NCI-H2107 (cell line): ENCODE results near the gene ALOX5.
"Not testable (repeated sequence)": the region's sequence is repeated elsewhere in the genome, so short reads cannot be mapped to it uniquely, and the experiment has no call there.

Experiments
- DNase-seq: peaks from one replicate; lab custom pipeline; 2025; lab: John Stamatoyannopoulos, UW

Gene ALOX5

GRCh38 chr10:45374350-45375052, 485 bp downstream of the ALOX5 start:
- no peak for DNase-seq

GRCh38 chr10:45375101-45375500, 1.1 kb downstream of the ALOX5 start:
- DNase-seq, result no peak

- no peak for DNase-seq
Measured at GRCh38 chr10:45375716-45376231, 1.8 kb downstream of the ALOX5 start.

GRCh38 chr10:45376371-45376801, 2.4 kb downstream of the ALOX5 start:
- no peak for DNase-seq

GRCh38 chr10:45377321-45377720, 3.3 kb downstream of the ALOX5 start:
- DNase-seq, result no peak

GRCh38 chr10:45377858-45378257, 3.8 kb downstream of the ALOX5 start:
- no peak for DNase-seq

GRCh38 chr10:45378914-45379726, 5.1 kb downstream of the ALOX5 start:
- no peak for DNase-seq

- no peak for DNase-seq
Measured at GRCh38 chr10:45379891-45380540, 6.0 kb downstream of the ALOX5 start.

GRCh38 chr10:45380903-45381620, 7.0 kb downstream of the ALOX5 start:
- DNase-seq, result no peak

- DNase-seq, result no peak
Measured at GRCh38 chr10:45382591-45382990, 8.6 kb downstream of the ALOX5 start.

- no peak for DNase-seq
Measured at GRCh38 chr10:45383682-45384330, 9.8 kb downstream of the ALOX5 start.

GRCh38 chr10:45386657-45387056, 12.6 kb downstream of the ALOX5 start:
- no peak for DNase-seq

GRCh38 chr10:45387096-45387893, 13.3 kb downstream of the ALOX5 start:
- DNase-seq, result no peak

- DNase-seq, result not testable (repeated sequence)
Measured at GRCh38 chr10:45389671-45390070, 15.7 kb downstream of the ALOX5 start.

GRCh38 chr10:45391636-45392035, 17.6 kb downstream of the ALOX5 start:
- not testable (repeated sequence) for DNase-seq

GRCh38 chr10:45395554-45395953, 21.5 kb downstream of the ALOX5 start:
- DNase-seq, result no peak

- DNase-seq, result no peak
Measured at GRCh38 chr10:45398595-45398994, 24.6 kb downstream of the ALOX5 start.

GRCh38 chr10:45399113-45399512, 25.1 kb downstream of the ALOX5 start:
- DNase-seq, result no peak

GRCh38 chr10:45403151-45403550, 29.1 kb downstream of the ALOX5 start:
- no peak for DNase-seq

- DNase-seq, result no peak
Measured at GRCh38 chr10:45404087-45404769, 30.2 kb downstream of the ALOX5 start.
